ENCODE measurements around the gene SLC25A24. TPM values are rescaled to one million over a fixed set of nuclear protein-coding genes. Genes with fewer than 3 reads are reported as not detected.

Gene SLC25A24
- total and polyA plus RNA-seq, 4 donors: 1.3 to 8.6 (median 3.0) TPM

DNA sequence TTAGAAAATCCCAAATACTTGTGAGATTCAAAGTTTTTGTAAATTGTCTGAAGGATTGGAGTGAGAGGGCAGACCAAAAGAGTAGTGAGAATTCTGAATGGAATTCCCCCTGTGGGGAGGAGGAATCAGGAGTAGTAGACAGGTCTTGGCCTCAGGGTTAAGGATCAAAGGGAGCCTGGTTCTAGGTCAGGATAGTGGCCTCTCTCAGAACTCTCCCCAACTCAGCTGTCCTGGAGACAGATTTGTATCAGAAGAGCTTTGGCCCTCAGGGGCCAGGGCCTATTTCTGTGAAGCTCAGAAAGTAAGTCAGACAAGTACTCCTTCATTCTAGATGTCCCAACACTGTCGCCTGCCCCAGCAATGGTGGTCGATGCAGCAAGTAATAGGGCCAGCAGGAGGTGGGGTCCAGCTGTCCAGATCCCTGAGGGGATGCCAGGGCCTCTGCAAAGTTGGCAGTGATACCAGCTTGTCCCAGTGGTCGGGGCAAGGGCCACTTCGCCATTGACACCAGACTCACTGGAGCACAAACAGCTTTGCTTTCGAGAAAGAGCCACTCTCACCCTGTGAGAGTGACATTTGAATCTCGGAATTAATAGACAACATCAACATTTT is 115.2 kb downstream of the SLC25A24 start:
- H3K36me3 ChIP-seq (ENCODE audit: control insufficient read depth in 4 of 4, insufficient read depth in 3 of 4, low read depth in 1 of 4, low read length in 3 of 4): no peaks in the 10 kb centered on the region
- H3K9ac ChIP-seq (ENCODE audit: low read depth in 1 of 2, low read length in 2 of 2): no peak overlapping the region
- TF ChIP-seq HNF4A (conservative IDR thresholded peaks at IDR 0.05) (no peak), YY1 (IDR thresholded peaks at IDR 0.05) (no peak), RAD21 (IDR thresholded peaks at IDR 0.05) (no peak), SP1 (IDR thresholded peaks at IDR 0.05) (no peak), CTCF (IDR thresholded peaks at IDR 0.05; ENCODE audit: low read depth, low read length, missing input control) (no peak)
- no peak overlapping the region for H3K4me3 ChIP-seq (ENCODE audit: low read depth in 1 of 3, low read length in 3 of 3)
- H3K9me3 ChIP-seq (ENCODE audit: control insufficient read depth in 4 of 4, low read length in 3 of 4): no peaks in the 10 kb centered on the region
- no peak overlapping the region for H3K27ac ChIP-seq (ENCODE audit: low read depth in 1 of 2, low read length in 2 of 2)
- H3K4me1 ChIP-seq (ENCODE audit: control insufficient read depth in 4 of 4, insufficient read depth in 4 of 4, low read length in 3 of 4): no peaks in the 10 kb centered on the region
- H3K27me3 ChIP-seq (ENCODE audit: control insufficient read depth in 4 of 4, insufficient read depth in 4 of 4, low read length in 3 of 4): peaks cover 0 to 4% (median 0%) of the 10 kb centered on the region in 4 donors
- DNase-seq (ENCODE audit: low spot score): no peak
- WGBS: 88% methylated on average over 6 of the region's 6 CpGs

Other genes with a start within 250 kb of the SLC25A24 start
- gene VAV3, start 235.2 kb downstream of the SLC25A24 start, total RNA-seq: 1 to 10 TPM; 4.7 to 4.8 TPM
- under 1 TPM; 0.46 to 0.80 TPM for gene VAV3, start 235.2 kb downstream of the SLC25A24 start, polyA plus RNA-seq
- gene NBPF4, start 43.7 kb upstream of the SLC25A24 start, total RNA-seq: under 1 TPM in 1 of 2 donors, not detected in 1; 0.09 TPM
- gene NBPF4, start 43.7 kb upstream of the SLC25A24 start, polyA plus RNA-seq: not detected
- gene NBPF6, start 250.0 kb upstream of the SLC25A24 start, total RNA-seq: not detected
- not detected for gene NBPF6, start 250.0 kb upstream of the SLC25A24 start, polyA plus RNA-seq

Measured in liver (tissue), 9 donors.